ENCODE data around the gene RIIAD1.

The RIIAD1 gene

GRCh38 chr1:151721788-151722510 is 627 bp downstream of the RIIAD1 start:
- Mint-ChIP-seq H3K4me1 (peaks cover 22% of the 10 kb centered on the region), H3K27me3 (ENCODE audit: low read depth, poor library complexity) (peaks cover 85% of the 10 kb centered on the region), H3K9me3 (no peaks in the 10 kb centered on the region), H3K4me3 (peak overlapping the region; percentile 77), H3K36me3 (ENCODE audit: low read depth) (no peaks in the 10 kb centered on the region), H3K27ac (no peak overlapping the region)
- TF ChIP-seq, protein P1, sequence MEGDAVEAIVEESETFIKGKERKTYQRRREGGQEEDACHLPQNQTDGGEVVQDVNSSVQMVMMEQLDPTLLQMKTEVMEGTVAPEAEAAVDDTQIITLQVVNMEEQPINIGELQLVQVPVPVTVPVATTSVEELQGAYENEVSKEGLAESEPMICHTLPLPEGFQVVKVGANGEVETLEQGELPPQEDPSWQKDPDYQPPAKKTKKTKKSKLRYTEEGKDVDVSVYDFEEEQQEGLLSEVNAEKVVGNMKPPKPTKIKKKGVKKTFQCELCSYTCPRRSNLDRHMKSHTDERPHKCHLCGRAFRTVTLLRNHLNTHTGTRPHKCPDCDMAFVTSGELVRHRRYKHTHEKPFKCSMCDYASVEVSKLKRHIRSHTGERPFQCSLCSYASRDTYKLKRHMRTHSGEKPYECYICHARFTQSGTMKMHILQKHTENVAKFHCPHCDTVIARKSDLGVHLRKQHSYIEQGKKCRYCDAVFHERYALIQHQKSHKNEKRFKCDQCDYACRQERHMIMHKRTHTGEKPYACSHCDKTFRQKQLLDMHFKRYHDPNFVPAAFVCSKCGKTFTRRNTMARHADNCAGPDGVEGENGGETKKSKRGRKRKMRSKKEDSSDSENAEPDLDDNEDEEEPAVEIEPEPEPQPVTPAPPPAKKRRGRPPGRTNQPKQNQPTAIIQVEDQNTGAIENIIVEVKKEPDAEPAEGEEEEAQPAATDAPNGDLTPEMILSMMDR (IDR thresholded peaks at IDR 0.05): no peak
- no peak for DNase-seq

DNA sequence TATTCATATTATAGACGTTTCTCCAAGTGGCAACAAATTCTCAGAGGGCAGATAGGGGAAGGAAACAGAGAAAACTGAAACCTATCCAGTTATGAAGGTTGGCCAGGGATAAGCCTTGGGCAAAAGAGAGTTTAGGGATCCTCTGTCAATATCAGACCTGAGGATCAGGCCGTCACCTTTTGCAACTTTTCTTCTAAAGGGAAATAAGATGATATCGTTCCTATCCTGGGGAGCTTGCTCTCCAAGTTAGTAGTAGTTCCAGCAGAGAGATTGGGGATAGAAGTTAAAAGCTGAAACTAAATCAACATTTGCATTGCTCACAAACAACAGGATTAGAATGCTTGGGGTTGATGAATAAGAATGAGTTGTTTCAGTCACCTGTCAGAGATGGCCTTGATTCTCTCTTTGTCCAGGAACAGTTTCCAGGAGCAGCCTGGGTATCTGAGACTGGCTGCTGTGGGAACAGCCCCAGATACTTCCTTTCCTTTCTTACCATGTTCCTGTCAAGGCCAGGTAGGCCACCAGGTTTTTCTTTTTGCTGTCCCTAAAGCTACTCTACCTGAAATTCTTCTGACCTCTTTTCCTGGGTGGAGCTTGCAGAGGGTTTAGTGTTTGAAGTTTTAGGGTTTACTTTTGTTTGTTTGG is 2.5 kb downstream of the RIIAD1 start:
- Mint-ChIP-seq H3K27ac (no peak overlapping the region), H3K27me3 (ENCODE audit: low read depth, poor library complexity) (peaks cover 75% of the 10 kb centered on the region), H3K36me3 (ENCODE audit: low read depth) (no peaks in the 10 kb centered on the region), H3K4me3 (no peak overlapping the region), H3K9me3 (no peaks in the 10 kb centered on the region), H3K4me1 (peaks cover 24% of the 10 kb centered on the region)
- TF ChIP-seq, protein P1 (IDR thresholded peaks at IDR 0.05): no peak
- DNase-seq: no peak

DNA sequence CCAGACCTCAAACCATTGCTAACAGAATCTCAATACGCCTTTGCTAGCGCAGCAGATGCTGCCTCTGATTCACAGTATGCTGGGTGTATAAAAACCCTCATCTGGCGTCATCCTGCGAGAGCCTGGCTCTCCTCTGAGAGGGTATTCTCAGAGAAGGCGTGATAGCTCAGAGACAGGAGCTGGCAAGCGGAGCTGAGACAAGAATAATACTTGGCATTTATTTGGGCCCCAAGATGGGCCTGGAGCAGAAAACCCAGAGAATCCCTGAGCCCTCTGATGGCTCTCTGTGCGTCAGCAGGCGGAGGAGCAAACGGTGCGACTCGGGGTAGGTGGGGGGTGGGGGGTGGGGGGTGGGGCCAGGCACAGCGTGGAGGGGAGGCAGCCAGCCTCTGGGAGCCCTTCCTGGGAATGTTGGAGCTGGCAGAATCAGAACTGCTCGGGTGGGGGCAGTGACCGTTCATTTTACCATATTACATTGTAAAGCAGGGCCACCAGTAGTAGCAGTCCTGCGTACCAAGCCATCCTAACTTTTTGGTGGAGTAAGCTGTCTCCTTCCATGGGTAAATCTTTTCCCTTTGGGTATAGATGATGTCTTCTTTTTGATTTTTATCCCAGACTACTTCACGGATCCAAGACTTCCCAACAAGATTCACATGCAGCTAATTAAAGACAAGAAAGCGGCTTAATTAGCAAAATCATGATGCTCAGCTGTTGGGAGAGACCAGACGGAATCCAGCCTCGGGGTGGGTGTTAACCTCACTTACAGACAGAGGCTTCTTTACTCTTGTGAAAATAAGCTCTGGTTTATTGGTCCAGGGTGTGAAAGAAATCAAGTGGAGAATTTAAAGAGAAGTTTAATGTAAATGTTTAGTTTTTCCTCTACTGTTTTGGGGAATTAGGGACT is 7.1 kb downstream of the RIIAD1 start:
- TF ChIP-seq, protein P1 (IDR thresholded peaks at IDR 0.05): no peak
- Mint-ChIP-seq H3K27ac (no peak overlapping the region), H3K9me3 (no peaks in the 10 kb centered on the region), H3K4me3 (peak overlapping the region; percentile 55), H3K27me3 (ENCODE audit: low read depth, poor library complexity) (peaks cover 33% of the 10 kb centered on the region), H3K4me1 (peaks cover 21% of the 10 kb centered on the region), H3K36me3 (ENCODE audit: low read depth) (no peaks in the 10 kb centered on the region)
- peak; percentile 23 for DNase-seq

DNA sequence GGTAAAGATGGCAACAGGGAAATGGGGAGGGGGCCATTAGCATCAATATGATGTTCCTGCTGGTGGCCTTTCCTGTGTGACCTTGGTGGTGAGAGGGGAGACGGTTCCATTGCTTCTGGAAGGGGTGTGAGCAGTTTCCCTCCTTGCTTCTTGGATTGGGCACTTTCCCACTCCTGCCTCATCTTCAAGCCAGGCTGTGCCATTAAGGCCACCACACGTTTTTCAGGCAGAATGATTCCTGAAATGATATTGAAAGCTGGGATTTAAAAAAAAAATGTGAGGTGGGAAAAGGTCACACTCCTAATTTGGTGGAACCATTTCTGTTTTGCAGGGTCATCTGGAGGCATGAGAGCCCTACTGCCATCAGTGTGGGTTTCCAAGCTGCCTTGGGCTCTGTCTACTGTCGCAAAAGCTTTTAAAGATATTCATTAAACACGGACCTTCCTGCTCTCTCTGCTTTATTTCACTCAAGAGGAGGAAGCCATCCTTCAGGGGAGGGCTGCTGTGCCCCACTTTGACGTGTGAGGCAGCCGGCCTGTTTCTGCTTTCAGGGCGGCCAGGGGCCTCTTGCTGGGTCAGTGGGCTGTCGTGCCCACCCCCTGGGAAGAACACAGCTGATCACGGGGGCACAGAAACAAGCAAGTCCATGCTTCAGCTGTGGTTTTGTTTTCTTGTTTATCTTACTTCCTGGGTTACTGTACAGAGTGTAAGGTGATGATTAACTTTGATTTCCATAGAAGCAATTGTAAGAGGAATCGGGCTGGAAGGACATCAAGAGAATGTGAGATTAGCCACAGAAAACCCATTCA is 8.0 kb downstream of the RIIAD1 start:
- Mint-ChIP-seq H3K27me3 (ENCODE audit: low read depth, poor library complexity) (peaks cover 24% of the 10 kb centered on the region), H3K9me3 (no peaks in the 10 kb centered on the region), H3K4me3 (no peak overlapping the region), H3K4me1 (peaks cover 21% of the 10 kb centered on the region), H3K27ac (no peak overlapping the region), H3K36me3 (ENCODE audit: low read depth) (no peaks in the 10 kb centered on the region)
- DNase-seq: no peak
- TF ChIP-seq, protein P1 (IDR thresholded peaks at IDR 0.05): no peak

- Mint-ChIP-seq H3K9me3 (no peaks in the 10 kb centered on the region), H3K4me3 (no peak overlapping the region), H3K27ac (no peak overlapping the region), H3K36me3 (ENCODE audit: low read depth) (no peaks in the 10 kb centered on the region), H3K27me3 (ENCODE audit: low read depth, poor library complexity) (peaks cover 19% of the 10 kb centered on the region), H3K4me1 (peaks cover 21% of the 10 kb centered on the region)
- DNase-seq: no peak
- TF ChIP-seq, protein P1 (IDR thresholded peaks at IDR 0.05): no peak
Measured at GRCh38 chr1:151729966-151730291, 8.6 kb downstream of the RIIAD1 start.

Data from nephron progenitor cell (in vitro differentiated cells).